HepG2 (cell line): ENCODE data around the gene UFL1. TPM values are rescaled to one million over a fixed set of nuclear protein-coding genes. Genes with fewer than 3 reads are reported as not detected.
A peak's percentile ranks its signal among the peaks of the same experiment; 100 is the strongest.

Experiments
- ATAC-seq: fragments of 200-7000 bp; cut with Tn5 transposase; 3 replicates; pipeline ENCODE4 v1.9.1; 2020; ENCODE audit warnings: mild to moderate bottlenecking, moderate library complexity
- BruUV-seq: library from RNA; stranded (reverse); fragments of 400-500 nt; replicated peaks from 2 replicates; lab custom pipeline; 2021; lab: Mats Ljungman, UMichigan
- CTCF ChIA-PET: fragments of 300-600 bp; formaldehyde crosslinking; extraction: SDS; loops from one replicate; lab custom pipeline; 2021; ENCODE audit warnings: low total read pairs, inconsistent platforms, low intra/inter-chr PET ratio; lab: Yijun Ruan, JAX
- POLR2A ChIA-PET: fragments of 350-600 bp; sonication (Branson Sonifier 250); formaldehyde crosslinking; loops from one replicate; lab custom pipeline; 2020; ENCODE audit warnings: antibody characterized with exemption, inconsistent platforms; lab: Yijun Ruan, JAX
- DNase-seq: peaks from one replicate; pipeline ENCODE4 v3.0.0-alpha.2; 2015; ENCODE audit warnings: low spot score
- FAIRE-seq: peaks from 3 replicates; lab custom pipeline; 2011; peaks lifted over from hg19 to GRCh38; lab: Jason Lieb, UNC
- H2AFZ ChIP-seq: one replicate; pipeline ENCODE4 v1.6.1; 2011; ENCODE audit warnings: low read length, inconsistent platforms
- H3K27ac ChIP-seq: fragments of 300-600 bp; 3 replicates; pipeline ENCODE4 v1.8.0; 2011; ENCODE audit warnings: mixed run types, mild to moderate bottlenecking, mixed read lengths, low read length, inconsistent platforms; ENCODE audit not compliant: insufficient read depth; ENCODE audit errors: extremely low read length
- H3K27me3 ChIP-seq, 2 experiments: fragments of 200-600 bp in 1 of 2; 2 replicates in 1 of 2; 3 replicates in 1 of 2; pipeline versions ENCODE4 v1.6.0 to v1.8.0; 2011; ENCODE audit warnings: low read length in 2 of 2, mild to moderate bottlenecking in 2 of 2, moderate library complexity in 2 of 2, inconsistent platforms in 1 of 2; ENCODE audit not compliant: insufficient read depth in 2 of 2, control insufficient read depth in 1 of 2
- H3K36me3 ChIP-seq, 2 experiments: fragments of 200-600 bp in 1 of 2; replicated peaks in 1 of 2; 2 replicates in 1 of 2; 3 replicates in 1 of 2; pipeline versions ENCODE4 v1.5.1 to v1.8.0; 2011; ENCODE audit warnings: low read length in 2 of 2, inconsistent platforms in 1 of 2; ENCODE audit not compliant: insufficient read depth in 2 of 2, control insufficient read depth in 1 of 2
- H3K4me1 ChIP-seq: 2 replicates; pipeline ENCODE4 v1.5.1; 2012; ENCODE audit warnings: low read length, inconsistent platforms; ENCODE audit not compliant: insufficient read depth
- H3K4me2 ChIP-seq: 2 replicates; pipeline ENCODE4 v1.6.0; 2011; ENCODE audit warnings: low read depth, low read length, inconsistent platforms
- H3K4me3 ChIP-seq, 3 experiments: fragments of 200-600 bp in 1 of 3; sonication (generic), shearing (Covaris generic) in 1 of 3; replicated peaks in 1 of 3; 2 replicates each; pipeline ENCODE4 v1.5.1; 2011 to 2016; ENCODE audit warnings: low read length in 3 of 3, inconsistent platforms in 2 of 3, low read depth in 2 of 3, mild to moderate bottlenecking in 2 of 3, control low read depth in 1 of 3, mixed read lengths in 1 of 3; ENCODE audit not compliant: insufficient read depth in 1 of 3
- H3K79me2 ChIP-seq: one replicate; pipeline ENCODE4 v1.6.1; 2011; ENCODE audit warnings: low read length, inconsistent platforms; ENCODE audit not compliant: insufficient read depth
- H3K9ac ChIP-seq: 2 replicates; pipeline ENCODE4 v1.6.0; 2011; ENCODE audit warnings: mild to moderate bottlenecking, low read depth, low read length, inconsistent platforms; ENCODE audit not compliant: insufficient read depth
- H3K9me3 ChIP-seq: 2 replicates; pipeline ENCODE4 v1.5.1; 2012; ENCODE audit warnings: mild to moderate bottlenecking, low read length
- H4K20me1 ChIP-seq: 2 replicates; pipeline ENCODE4 v1.6.0; 2011; ENCODE audit warnings: inconsistent platforms, mild to moderate bottlenecking, low read length, moderate library complexity; ENCODE audit not compliant: insufficient read depth
- ATAD3A ChIP-seq: sonication (generic); formaldehyde crosslinking; IDR thresholded peaks from 2 replicates; pipeline ENCODE4 v1.4.0; 2020; ENCODE audit warnings: missing genetic modification reagents
- ELF4 ChIP-seq: sonication (generic); formaldehyde crosslinking; IDR thresholded peaks from 2 replicates; pipeline ENCODE4 v1.5.0; 2020; ENCODE audit warnings: missing genetic modification reagents, mild to moderate bottlenecking, moderate library complexity, borderline replicate concordance
- GZF1 ChIP-seq: sonication (generic); formaldehyde crosslinking; IDR thresholded peaks from 2 replicates; pipeline ENCODE4 v1.5.1; 2020; ENCODE audit warnings: mild to moderate bottlenecking, missing genetic modification reagents
- HNF4A ChIP-seq: sonication (generic); formaldehyde crosslinking; IDR thresholded peaks from 2 replicates; pipeline ENCODE4 v1.4.0; 2020; ENCODE audit warnings: missing genetic modification reagents
- HNF4G ChIP-seq, 2 experiments: sonication (generic) in 1 of 2; formaldehyde crosslinking in 1 of 2; IDR thresholded peaks; 2 replicates each; pipeline versions ENCODE4 v1.4.0 to v1.6.1; 2011 to 2020; ENCODE audit warnings: borderline replicate concordance in 2 of 2, low read depth in 2 of 2, mild to moderate bottlenecking in 2 of 2, low read length in 1 of 2, missing genetic modification reagents in 1 of 2, moderate library complexity in 1 of 2
- HNRNPK ChIP-seq: fragments of 200-400 bp; formaldehyde crosslinking; IDR thresholded peaks from 2 replicates; pipeline ENCODE4 v1.6.1; 2018; ENCODE audit warnings: low read length, low read depth, moderate library complexity, mild to moderate bottlenecking; ENCODE audit not compliant: poor library complexity, severe bottlenecking
- KDM5B ChIP-seq: sonication (generic); formaldehyde crosslinking; IDR thresholded peaks from 2 replicates; pipeline ENCODE4 v1.4.0; 2020; ENCODE audit warnings: missing genetic modification reagents, mild to moderate bottlenecking, borderline replicate concordance
- NR2F6 ChIP-seq, 2 experiments: IDR thresholded peaks; 2 replicates each; pipeline ENCODE4 v1.6.1; 2016; ENCODE audit warnings: antibody characterized with exemption in 1 of 2, mild to moderate bottlenecking in 1 of 2
- SAFB2 ChIP-seq: sonication (generic); formaldehyde crosslinking; IDR thresholded peaks from 2 replicates; pipeline ENCODE4 v1.5.1; 2020; ENCODE audit warnings: missing genetic modification reagents, low read depth, mild to moderate bottlenecking, borderline replicate concordance
- SRSF9 ChIP-seq: fragments of 200-400 bp; formaldehyde crosslinking; IDR thresholded peaks from 2 replicates; pipeline ENCODE4 v1.6.1; 2018; ENCODE audit warnings: borderline replicate concordance, mild to moderate bottlenecking, low read depth, low read length; ENCODE audit not compliant: insufficient read depth, poor library complexity, severe bottlenecking
- TRIM24 ChIP-seq: sonication (generic); formaldehyde crosslinking; IDR thresholded peaks from 2 replicates; pipeline ENCODE4 v1.8.0; 2022; ENCODE audit warnings: mild to moderate bottlenecking, missing genetic modification reagents
- YEATS2 ChIP-seq: sonication (generic); formaldehyde crosslinking; IDR thresholded peaks from 2 replicates; pipeline ENCODE4 v1.4.0; 2020; ENCODE audit warnings: missing genetic modification reagents, borderline replicate concordance
- ZEB1 ChIP-seq: IDR thresholded peaks from 2 replicates; pipeline ENCODE4 v1.6.1; 2012; ENCODE audit warnings: mild to moderate bottlenecking, low read depth, inconsistent platforms; ENCODE audit not compliant: insufficient replicate concordance
- ZFAT ChIP-seq: sonication (generic); formaldehyde crosslinking; conservative IDR thresholded peaks from 2 replicates; pipeline ENCODE4 v1.8.1; 2023; ENCODE audit warnings: missing genetic modification reagents, inconsistent platforms
- ZNF335 ChIP-seq: sonication (generic); formaldehyde crosslinking; IDR thresholded peaks from 2 replicates; pipeline ENCODE4 v1.4.0; 2020; ENCODE audit warnings: missing genetic modification reagents
- ZNF431 ChIP-seq: sonication (generic); formaldehyde crosslinking; IDR thresholded peaks from 2 replicates; pipeline ENCODE4 v1.9.0; 2022; ENCODE audit warnings: missing genetic modification reagents, low read depth, mild to moderate bottlenecking, borderline replicate concordance
- ZNF562 ChIP-seq: sonication (generic); formaldehyde crosslinking; IDR thresholded peaks from 2 replicates; pipeline ENCODE4 v1.8.0; 2022; ENCODE audit warnings: missing genetic modification reagents, borderline replicate concordance
- WGBS: methylation state at CpG from one replicate; pipeline ENCODE4 v1.1.6; 2017; ENCODE audit warnings: low lambda C conversion rate; 5-methylcytosine and 5-hydroxymethylcytosine counted together
- in situ Hi-C: cut with HindIII; loops from 2 replicates; pipeline ENCODE4 v1.10.0; 2017; ENCODE audit warnings: low pct_unique_long_range_greater_than_20kb; ENCODE audit not compliant: extremely low pct_ligation_motif_present
- intact Hi-C: fragments of 100-400 bp; cut with micrococcal nuclease; formaldehyde crosslinking; loops from one replicate; pipeline ENCODE4 v1.10.0; 2022; ENCODE audit not compliant: unreplicated experiment
- polyA plus RNA-seq, 8 experiments: library from polyadenylated mRNA; depleted of rRNA in 3 of 8; stranded (reverse) in 7 of 8; unstranded in 1 of 8; fragments of >200 nt; fragmentation: Illumina TruSeq in 4 of 8; extraction: Trizol in 4 of 8; gene quantifications; 2 replicates each; pipeline versions ENCODE4 v1.2.1 to v1.2.3, GENCODE V29; 2011 to 2016; ENCODE audit warnings: low read depth in 4 of 8, missing spikeins in 1 of 8, mixed read lengths in 1 of 8; ENCODE audit not compliant: insufficient read depth in 1 of 8
- total RNA-seq, 5 experiments: library from RNA; depleted of rRNA; stranded (reverse); fragments of >200 nt; fragmentation: Illumina TruSeq; extraction: Trizol; gene quantifications; 2 replicates each; pipeline ENCODE4 v1.2.3, GENCODE V29; 2016; ENCODE audit warnings: low read depth in 1 of 5
- TF ChIP-seq, protein P1 (sequence below): sonication (generic); formaldehyde crosslinking; IDR thresholded peaks from 2 replicates; pipeline ENCODE4 v1.8.1; 2023; ENCODE audit warnings: mild to moderate bottlenecking, missing genetic modification reagents
- TF ChIP-seq, protein P2 (sequence below): sonication (generic); formaldehyde crosslinking; IDR thresholded peaks from 2 replicates; pipeline ENCODE4 v1.4.0; 2020; ENCODE audit warnings: missing genetic modification reagents
- TF ChIP-seq, protein P3 (sequence below): fragments of 450-650 bp; IDR thresholded peaks from 2 replicates; pipeline ENCODE4 v1.6.1; 2016

Gene UFL1
- total and polyA plus RNA-seq, 2 of the 13 experiments (the other 11 are each of a cell fraction or from before 2014, with no cell fraction given) = 8.8 to 24.7 TPM

DNA sequence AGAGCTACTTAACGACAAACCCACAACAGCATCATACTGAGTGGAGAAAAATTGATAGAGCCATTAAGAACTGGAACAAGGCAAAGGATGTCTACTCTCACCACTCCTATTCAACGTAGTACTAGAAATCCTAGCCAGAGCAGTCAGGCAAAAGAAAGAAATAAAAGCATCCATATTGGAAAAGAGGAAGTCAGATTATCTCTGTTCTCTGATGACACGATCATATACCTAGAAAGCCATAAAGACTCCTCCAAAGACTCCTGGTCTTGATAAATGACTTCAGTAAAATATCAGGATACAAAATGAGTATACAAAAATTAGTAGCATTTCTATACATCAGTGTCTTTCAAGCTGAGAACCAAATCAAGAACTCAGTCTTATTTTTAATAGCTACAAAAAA lies 24.3 kb downstream of the UFL1 start (continued):
- TF ChIP-seq NR2F6 (IDR thresholded peaks at IDR 0.05) (no peak), NR2F6 (CRISPR knock-in tag; IDR thresholded peaks at IDR 0.05) (no peak), HNRNPK (no peak), GZF1 (no peak), ATAD3A (no peak), SAFB2 (CRISPR knock-in tag) (no peak), ZEB1 (no peak)
- TF ChIP-seq, protein P1, sequence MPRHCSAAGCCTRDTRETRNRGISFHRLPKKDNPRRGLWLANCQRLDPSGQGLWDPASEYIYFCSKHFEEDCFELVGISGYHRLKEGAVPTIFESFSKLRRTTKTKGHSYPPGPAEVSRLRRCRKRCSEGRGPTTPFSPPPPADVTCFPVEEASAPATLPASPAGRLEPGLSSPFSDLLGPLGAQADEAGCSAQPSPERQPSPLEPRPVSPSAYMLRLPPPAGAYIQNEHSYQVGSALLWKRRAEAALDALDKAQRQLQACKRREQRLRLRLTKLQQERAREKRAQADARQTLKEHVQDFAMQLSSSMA (CRISPR knock-in tag) = no peak

DNA sequence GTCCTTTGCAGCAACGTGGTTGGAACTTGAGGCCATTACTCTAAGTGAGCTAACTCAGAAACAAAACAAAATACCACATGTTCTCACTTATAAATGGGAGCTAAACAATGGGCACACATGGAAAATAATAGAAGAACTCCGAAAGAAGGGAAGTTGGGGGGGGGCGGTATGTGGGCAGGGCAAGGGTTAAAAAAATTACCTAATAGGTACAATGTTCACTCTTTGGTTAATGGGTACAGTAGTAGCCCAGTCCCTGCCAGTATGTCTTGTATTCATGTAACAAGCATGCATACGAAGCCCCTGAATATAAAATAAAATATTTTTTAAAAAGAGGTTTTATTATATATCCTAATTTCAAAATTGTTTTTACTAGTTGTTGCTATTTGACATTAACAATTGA lies 26.0 kb downstream of the UFL1 start:
- H3K4me2 ChIP-seq = no peak overlapping the region
- DNase-seq (no peak), FAIRE-seq (no peak), ATAC-seq (no peak; the same call in 2 of the 3 replicates)
- no peak overlapping the region for H3K4me3 ChIP-seq
- no peaks in the 10 kb centered on the region for H3K27me3 ChIP-seq
- no peak overlapping the region for H2AFZ ChIP-seq
- H4K20me1 ChIP-seq = no peaks in the 10 kb centered on the region
- in situ Hi-C loops (no loop called here), intact Hi-C loops (no loop called here)
- no peaks in the 10 kb centered on the region for H3K4me1 ChIP-seq
- no peak overlapping the region for H3K9ac ChIP-seq
- ChIA-PET POLR2A (no interaction called here), CTCF (no interaction called here)
- H3K27ac ChIP-seq = no peak overlapping the region
- no peaks in the 10 kb centered on the region for H3K79me2 ChIP-seq
- 98% methylated on average over 4 of the region's 4 CpGs for WGBS
- H3K36me3 ChIP-seq = peaks cover 4 to 41% of the 10 kb centered on the region in 2 experiments
- no TSS peak for BruUV-seq
- no peaks in the 10 kb centered on the region for H3K9me3 ChIP-seq
- TF ChIP-seq ZNF431 (CRISPR knock-in tag) (no peak), TRIM24 (no peak), ZNF562 (no peak), ELF4 (CRISPR knock-in tag) (no peak), ZFAT (CRISPR knock-in tag) (no peak), YEATS2 (CRISPR knock-in tag) (no peak), ZNF335 (CRISPR knock-in tag) (no peak), HNF4A (peak; percentile 40; the same call in 1 of the 2 replicates), KDM5B (CRISPR knock-in tag) (no peak), SRSF9 (no peak), HNF4G (IDR thresholded peaks at IDR 0.05; ENCODE audit: borderline replicate concordance, low read depth, low read length) (peak; percentile 48; the same call in 1 of the 2 replicates), HNF4G (CRISPR knock-in tag; IDR thresholded peaks at IDR 0.05; ENCODE audit: borderline replicate concordance, low read depth) (no peak)
- TF ChIP-seq, protein P2, sequence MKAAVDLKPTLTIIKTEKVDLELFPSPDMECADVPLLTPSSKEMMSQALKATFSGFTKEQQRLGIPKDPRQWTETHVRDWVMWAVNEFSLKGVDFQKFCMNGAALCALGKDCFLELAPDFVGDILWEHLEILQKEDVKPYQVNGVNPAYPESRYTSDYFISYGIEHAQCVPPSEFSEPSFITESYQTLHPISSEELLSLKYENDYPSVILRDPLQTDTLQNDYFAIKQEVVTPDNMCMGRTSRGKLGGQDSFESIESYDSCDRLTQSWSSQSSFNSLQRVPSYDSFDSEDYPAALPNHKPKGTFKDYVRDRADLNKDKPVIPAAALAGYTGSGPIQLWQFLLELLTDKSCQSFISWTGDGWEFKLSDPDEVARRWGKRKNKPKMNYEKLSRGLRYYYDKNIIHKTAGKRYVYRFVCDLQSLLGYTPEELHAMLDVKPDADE (CRISPR knock-in tag) = no peak
- TF ChIP-seq, protein P3, sequence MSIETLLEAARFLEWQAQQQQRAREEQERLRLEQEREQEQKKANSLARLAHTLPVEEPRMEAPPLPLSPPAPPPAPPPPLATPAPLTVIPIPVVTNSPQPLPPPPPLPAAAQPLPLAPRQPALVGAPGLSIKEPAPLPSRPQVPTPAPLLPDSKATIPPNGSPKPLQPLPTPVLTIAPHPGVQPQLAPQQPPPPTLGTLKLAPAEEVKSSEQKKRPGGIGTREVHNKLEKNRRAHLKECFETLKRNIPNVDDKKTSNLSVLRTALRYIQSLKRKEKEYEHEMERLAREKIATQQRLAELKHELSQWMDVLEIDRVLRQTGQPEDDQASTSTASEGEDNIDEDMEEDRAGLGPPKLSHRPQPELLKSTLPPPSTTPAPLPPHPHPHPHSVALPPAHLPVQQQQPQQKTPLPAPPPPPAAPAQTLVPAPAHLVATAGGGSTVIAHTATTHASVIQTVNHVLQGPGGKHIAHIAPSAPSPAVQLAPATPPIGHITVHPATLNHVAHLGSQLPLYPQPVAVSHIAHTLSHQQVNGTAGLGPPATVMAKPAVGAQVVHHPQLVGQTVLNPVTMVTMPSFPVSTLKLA = no peak
